ENCODE measurements around the gene RBM8A. TPM values are rescaled to one million over a fixed set of nuclear protein-coding genes. Genes with fewer than 3 reads are reported as not detected.

The RBM8A gene
- total RNA-seq, 1 donor from 2014 or later = 360 TPM

GRCh38 chr1:145891587-145892485 lies 35.4 kb downstream of the RBM8A start:
- no peak overlapping the region for H3K4me3 ChIP-seq (ENCODE audit: low read depth, low read length)

DNA sequence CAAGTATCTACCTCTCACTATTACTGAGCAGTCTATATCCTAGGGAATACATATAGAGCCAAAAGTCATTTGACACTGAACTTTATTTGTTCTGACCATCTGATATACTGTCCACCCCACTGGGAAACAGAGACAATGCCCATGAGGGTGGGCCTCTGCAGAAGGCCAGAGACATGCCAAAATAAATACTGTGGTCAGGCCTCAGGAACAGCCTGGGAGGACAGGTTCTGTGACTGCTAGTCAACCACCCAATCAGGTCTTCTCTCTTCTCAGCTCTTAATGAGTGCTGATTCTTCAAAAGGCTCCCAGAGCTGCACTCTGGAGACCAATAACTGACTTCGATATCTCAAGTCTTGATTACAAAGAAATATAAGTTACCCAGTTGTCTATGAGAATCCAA lies 36.1 kb downstream of the RBM8A start:
- no peak overlapping the region for H3K4me3 ChIP-seq (ENCODE audit: low read depth, low read length)
- DNase-seq (ENCODE audit: low read depth) = no peak
- no peak for TF ChIP-seq CTCF (conservative IDR thresholded peaks at IDR 0.05; ENCODE audit: low read depth, low read length)

More at GRCh38 chr1:145891587-145892485, 35.4 kb downstream of the RBM8A start:
- DNase-seq (ENCODE audit: low read depth) = peak; percentile 96
- peak; percentile 98 for TF ChIP-seq CTCF (conservative IDR thresholded peaks at IDR 0.05; ENCODE audit: low read depth, low read length)

DNA sequence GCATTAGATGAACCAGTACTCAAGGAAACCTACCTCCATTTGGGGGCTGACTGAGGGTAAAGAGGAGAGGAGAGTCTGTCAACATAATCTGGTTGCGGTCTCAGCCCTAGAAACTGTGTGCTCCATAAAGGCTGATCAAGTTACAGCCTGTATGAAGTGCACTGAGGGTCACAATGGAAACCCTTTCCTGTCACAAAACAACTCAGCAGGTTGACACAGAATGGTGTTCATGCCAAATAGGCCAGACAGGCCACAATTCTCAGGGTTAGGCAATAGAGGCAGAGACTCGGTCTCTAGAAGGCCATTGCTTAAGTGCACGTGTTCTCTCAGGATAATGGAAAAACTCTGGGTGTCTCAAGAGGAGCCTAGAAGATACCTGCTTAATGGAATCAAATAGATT lies 37.6 kb downstream of the RBM8A start:
- no peak for DNase-seq (ENCODE audit: low read depth)
- H3K4me3 ChIP-seq (ENCODE audit: low read depth, low read length) = no peak overlapping the region
- TF ChIP-seq CTCF (conservative IDR thresholded peaks at IDR 0.05; ENCODE audit: low read depth, low read length) = no peak

DNA sequence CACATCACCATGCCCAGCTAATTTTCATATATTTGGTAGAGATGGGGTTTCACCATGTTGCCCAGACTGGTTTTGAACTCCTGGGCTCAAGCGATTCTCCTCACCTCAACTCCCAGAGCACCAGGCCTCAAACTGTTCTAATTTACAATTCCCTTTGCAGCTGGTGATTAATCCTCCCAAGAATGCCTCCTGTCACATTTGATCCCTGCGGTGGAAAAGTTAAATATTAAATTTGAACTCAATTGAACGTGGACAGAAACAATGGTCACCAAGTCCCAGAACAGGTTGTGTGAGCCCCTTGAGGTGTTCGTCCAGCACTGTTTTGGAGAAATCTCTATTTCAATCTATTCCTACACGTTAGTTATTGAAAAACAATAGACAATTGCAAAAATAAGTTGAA lies 39.7 kb downstream of the RBM8A start:
- peak overlapping the region; percentile 3 for H3K4me3 ChIP-seq (ENCODE audit: low read depth, low read length)
- peak; percentile 76 for DNase-seq (ENCODE audit: low read depth)

GRCh38 chr1:145886816-145887215 lies 40.5 kb downstream of the RBM8A start:
- H3K4me3 ChIP-seq (ENCODE audit: low read depth, low read length) = no peak overlapping the region
- no peak for DNase-seq (ENCODE audit: low read depth)
- no peak for TF ChIP-seq CTCF (conservative IDR thresholded peaks at IDR 0.05; ENCODE audit: low read depth, low read length)

More for the DNA sequence above, 39.7 kb downstream of the RBM8A start:
- TF ChIP-seq CTCF (conservative IDR thresholded peaks at IDR 0.05; ENCODE audit: low read depth, low read length) = no peak

- TF ChIP-seq CTCF (conservative IDR thresholded peaks at IDR 0.05; ENCODE audit: low read depth, low read length) = no peak
- DNase-seq (ENCODE audit: low read depth) = no peak
- peak overlapping the region; percentile 73 for H3K4me3 ChIP-seq (ENCODE audit: low read depth, low read length)
Observed at GRCh38 chr1:145886390-145886789, 40.9 kb downstream of the RBM8A start.
